ENCODE data around the gene MNS1. TPM values are rescaled to one million over a fixed set of nuclear protein-coding genes. Genes with fewer than 3 reads are reported as not detected.
A peak's percentile ranks its signal among the peaks of the same experiment; 100 is the strongest.

Gene MNS1
- total and polyA plus RNA-seq, 9 of the 15 experiments (the other 6 are each of a cell fraction or from before 2014, with no cell fraction given) = 1.1 to 10.3 (median 2.5) TPM

GRCh38 chr15:56469483-56469882 is 4.5 kb upstream of the MNS1 start:
- no TSS peak for BruUV-seq (replicated peaks)
- intact Hi-C loops (cut with micrococcal nuclease) (no loop called here), in situ Hi-C loops (cut with MboI) (no loop called here)
- Histone ChIP-seq H3K27ac (ENCODE audit: extremely low read depth, low read depth, low read length) (0 out of 3 replicates have a peak overlapping the region, but pooled peaks have one; percentile 23), H3K4me3 (no peak overlapping the region), H3K9me1 (ENCODE audit: control insufficient read depth, insufficient read depth, low read length) (no peaks in the 10 kb centered on the region), H3K4me1 (replicated peaks in 1 of 2; ENCODE audit: control insufficient read depth in 2 of 2, insufficient read depth in 2 of 2, low read length in 2 of 2) (peaks cover 7 to 8% of the 10 kb centered on the region in 2 experiments; a peak in 4 of 5 replicates), H3K79me2 (ENCODE audit: control insufficient read depth, insufficient read depth, low read length) (no peaks in the 10 kb centered on the region), H3K9ac (ENCODE audit: insufficient read depth in 1 of 2, low read depth in 2 of 2, low read length in 2 of 2) (no peak overlapping the region), H4K20me1 (replicated peaks; ENCODE audit: control insufficient read depth, insufficient read depth, low read length) (no peaks in the 10 kb centered on the region), H3K4me2 (ENCODE audit: insufficient read depth, low read length) (no peak overlapping the region), H2AFZ (ENCODE audit: low read depth, low read length) (peak overlapping the region; percentile 71), H3K9me3 (replicated peaks; ENCODE audit: control insufficient read depth, insufficient read depth, low read depth, low read length) (no peaks in the 10 kb centered on the region), H3K36me3 (ENCODE audit: control insufficient read depth, insufficient read depth, low read length) (no peaks in the 10 kb centered on the region), H3K27me3 (ENCODE audit: control insufficient read depth in 2 of 2, insufficient read depth in 2 of 2, low read length in 2 of 2) (no peaks in the 10 kb centered on the region)
- ChIA-PET POLR2A (interaction anchor here (0.6 kb wide), 1 partner anchor 697 kb away, joined by 4 read pairs; no protein-coding TSS in a partner anchor), CTCF (ENCODE audit: low intra/inter-chr PET ratio) (no interaction called here)
- DNase-seq (ENCODE audit: extremely low read depth in 1 of 4, low spot score in 3 of 4) (peak in 1 of 4 experiments; percentile 22), ATAC-seq (no peak), FAIRE-seq (no peak)
- TF ChIP-seq ZNF354B (CRISPR knock-in tag; IDR thresholded peaks at IDR 0.05) = no peak
- TF ChIP-seq BRF2 (IDR thresholded peaks at IDR 0.05; ENCODE audit: borderline replicate concordance, insufficient read depth, insufficient read length) = no peak
- no peak for TF ChIP-seq SP2 (IDR thresholded peaks at IDR 0.05; ENCODE audit: extremely low read depth, low read depth, low read length, poor library complexity, severe bottlenecking)
- no peak for TF ChIP-seq SLC30A9 (CRISPR knock-in tag; IDR thresholded peaks at IDR 0.05)
- no peak for TF ChIP-seq PHTF2 (CRISPR knock-in tag; IDR thresholded peaks at IDR 0.05)
- no peak for TF ChIP-seq JUND (IDR thresholded peaks at IDR 0.05; ENCODE audit: borderline replicate concordance, low read depth, low read length)
- peak; percentile 36; the same call in 1 of the 3 replicates for TF ChIP-seq JUND (tag; IDR thresholded peaks at IDR 0.05; ENCODE audit: borderline replicate concordance, low read depth, low read length)
- TF ChIP-seq ZNF282 (CRISPR knock-in tag; IDR thresholded peaks at IDR 0.05) = no peak
- TF ChIP-seq THRAP3 (IDR thresholded peaks at IDR 0.05; ENCODE audit: borderline replicate concordance) = no peak
- TF ChIP-seq COPS2 (conservative IDR thresholded peaks at IDR 0.05) = no peak
- TF ChIP-seq NFATC3 (IDR thresholded peaks at IDR 0.05) = no peak
- TF ChIP-seq MCM5 (IDR thresholded peaks at IDR 0.05; ENCODE audit: low read depth) = no peak
- no peak for TF ChIP-seq TCF7L2 (IDR thresholded peaks at IDR 0.05; ENCODE audit: low read depth, low read length)
- TF ChIP-seq SNIP1 (IDR thresholded peaks at IDR 0.05; ENCODE audit: low read depth) = no peak
- TF ChIP-seq FOXA3 (CRISPR knock-in tag; conservative IDR thresholded peaks at IDR 0.05 in 1 of 2, IDR thresholded peaks at IDR 0.05 in 1 of 2) = no peak
- TF ChIP-seq ZBTB5 (IDR thresholded peaks at IDR 0.05) = no peak
- TF ChIP-seq FOXM1 (IDR thresholded peaks at IDR 0.05; ENCODE audit: low read depth) = no peak
- no peak for TF ChIP-seq FOXM1 (CRISPR knock-in tag; IDR thresholded peaks at IDR 0.05; ENCODE audit: low read depth)
- no peak for TF ChIP-seq ESRRB (CRISPR knock-in tag; IDR thresholded peaks at IDR 0.05; ENCODE audit: borderline replicate concordance)

Measured in K562 (cell line).